ENCODE results near the gene PLN.

The PLN gene

DNA sequence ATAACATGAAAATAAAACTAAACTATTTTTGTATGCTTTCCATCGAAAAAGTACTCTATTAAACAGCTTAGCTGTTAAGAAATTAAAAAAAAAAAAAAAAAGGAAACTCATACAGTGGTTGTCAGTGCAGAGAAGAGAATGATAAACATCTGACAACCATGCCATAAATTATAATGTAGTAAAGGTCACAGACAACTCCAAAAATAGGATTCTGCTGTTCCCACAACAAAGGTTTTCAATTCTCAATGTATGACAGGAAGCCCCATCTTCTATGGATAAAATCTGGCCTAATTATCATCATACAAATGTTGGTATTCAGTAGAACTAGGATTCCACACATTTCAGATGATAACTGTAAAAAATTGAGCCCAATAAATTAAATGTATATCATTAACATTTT lies 5.0 kb downstream of the PLN start:
- DNase-seq (ENCODE audit: low read depth in 1 of 2, low spot score in 1 of 2) = no peak
- H3K27me3 ChIP-seq (ENCODE audit: insufficient read depth, poor library complexity, severe bottlenecking) = no peaks in the 10 kb centered on the region
- H3K27ac ChIP-seq (replicated peaks) = no peak overlapping the region
- H3K4me3 ChIP-seq (replicated peaks; ENCODE audit: insufficient read depth, low read length) = no peak overlapping the region
- TF ChIP-seq, protein P1, sequence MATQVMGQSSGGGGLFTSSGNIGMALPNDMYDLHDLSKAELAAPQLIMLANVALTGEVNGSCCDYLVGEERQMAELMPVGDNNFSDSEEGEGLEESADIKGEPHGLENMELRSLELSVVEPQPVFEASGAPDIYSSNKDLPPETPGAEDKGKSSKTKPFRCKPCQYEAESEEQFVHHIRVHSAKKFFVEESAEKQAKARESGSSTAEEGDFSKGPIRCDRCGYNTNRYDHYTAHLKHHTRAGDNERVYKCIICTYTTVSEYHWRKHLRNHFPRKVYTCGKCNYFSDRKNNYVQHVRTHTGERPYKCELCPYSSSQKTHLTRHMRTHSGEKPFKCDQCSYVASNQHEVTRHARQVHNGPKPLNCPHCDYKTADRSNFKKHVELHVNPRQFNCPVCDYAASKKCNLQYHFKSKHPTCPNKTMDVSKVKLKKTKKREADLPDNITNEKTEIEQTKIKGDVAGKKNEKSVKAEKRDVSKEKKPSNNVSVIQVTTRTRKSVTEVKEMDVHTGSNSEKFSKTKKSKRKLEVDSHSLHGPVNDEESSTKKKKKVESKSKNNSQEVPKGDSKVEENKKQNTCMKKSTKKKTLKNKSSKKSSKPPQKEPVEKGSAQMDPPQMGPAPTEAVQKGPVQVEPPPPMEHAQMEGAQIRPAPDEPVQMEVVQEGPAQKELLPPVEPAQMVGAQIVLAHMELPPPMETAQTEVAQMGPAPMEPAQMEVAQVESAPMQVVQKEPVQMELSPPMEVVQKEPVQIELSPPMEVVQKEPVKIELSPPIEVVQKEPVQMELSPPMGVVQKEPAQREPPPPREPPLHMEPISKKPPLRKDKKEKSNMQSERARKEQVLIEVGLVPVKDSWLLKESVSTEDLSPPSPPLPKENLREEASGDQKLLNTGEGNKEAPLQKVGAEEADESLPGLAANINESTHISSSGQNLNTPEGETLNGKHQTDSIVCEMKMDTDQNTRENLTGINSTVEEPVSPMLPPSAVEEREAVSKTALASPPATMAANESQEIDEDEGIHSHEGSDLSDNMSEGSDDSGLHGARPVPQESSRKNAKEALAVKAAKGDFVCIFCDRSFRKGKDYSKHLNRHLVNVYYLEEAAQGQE (IDR thresholded peaks at IDR 0.05; ENCODE audit: insufficient replicate concordance, low read depth) = no peak
- TF ChIP-seq GABPA (IDR thresholded peaks at IDR 0.05; ENCODE audit: low read depth) = no peak
- no peak for TF ChIP-seq SPI1 (IDR thresholded peaks at IDR 0.05; ENCODE audit: borderline replicate concordance, low read depth)
- TF ChIP-seq POLR2AphosphoS5 (IDR thresholded peaks at IDR 0.05; ENCODE audit: low read depth) = no peak
- TF ChIP-seq, protein P2, sequence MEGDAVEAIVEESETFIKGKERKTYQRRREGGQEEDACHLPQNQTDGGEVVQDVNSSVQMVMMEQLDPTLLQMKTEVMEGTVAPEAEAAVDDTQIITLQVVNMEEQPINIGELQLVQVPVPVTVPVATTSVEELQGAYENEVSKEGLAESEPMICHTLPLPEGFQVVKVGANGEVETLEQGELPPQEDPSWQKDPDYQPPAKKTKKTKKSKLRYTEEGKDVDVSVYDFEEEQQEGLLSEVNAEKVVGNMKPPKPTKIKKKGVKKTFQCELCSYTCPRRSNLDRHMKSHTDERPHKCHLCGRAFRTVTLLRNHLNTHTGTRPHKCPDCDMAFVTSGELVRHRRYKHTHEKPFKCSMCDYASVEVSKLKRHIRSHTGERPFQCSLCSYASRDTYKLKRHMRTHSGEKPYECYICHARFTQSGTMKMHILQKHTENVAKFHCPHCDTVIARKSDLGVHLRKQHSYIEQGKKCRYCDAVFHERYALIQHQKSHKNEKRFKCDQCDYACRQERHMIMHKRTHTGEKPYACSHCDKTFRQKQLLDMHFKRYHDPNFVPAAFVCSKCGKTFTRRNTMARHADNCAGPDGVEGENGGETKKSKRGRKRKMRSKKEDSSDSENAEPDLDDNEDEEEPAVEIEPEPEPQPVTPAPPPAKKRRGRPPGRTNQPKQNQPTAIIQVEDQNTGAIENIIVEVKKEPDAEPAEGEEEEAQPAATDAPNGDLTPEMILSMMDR (IDR thresholded peaks at IDR 0.05; ENCODE audit: insufficient read depth, low read length) = no peak

DNA sequence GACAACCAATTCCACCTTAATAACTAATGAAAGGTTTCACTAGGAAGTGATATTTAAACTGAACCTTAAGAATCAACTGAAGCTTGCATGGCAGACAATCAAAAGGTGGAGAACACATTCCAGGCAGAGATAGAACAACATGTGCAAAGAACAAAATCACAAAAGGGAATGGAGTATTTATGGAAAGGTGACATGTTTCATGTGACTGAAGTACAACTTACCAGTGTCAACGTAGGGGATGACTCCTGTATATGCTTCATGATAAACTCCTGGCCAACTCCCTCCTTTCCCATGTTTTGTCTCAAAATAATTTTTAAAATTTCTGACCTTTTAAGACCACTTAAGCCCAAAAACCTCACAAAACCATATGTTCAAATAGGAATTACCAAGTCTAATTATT lies 6.6 kb downstream of the PLN start:
- Histone ChIP-seq H3K27ac (replicated peaks) (no peak overlapping the region), H3K27me3 (ENCODE audit: insufficient read depth, poor library complexity, severe bottlenecking) (no peaks in the 10 kb centered on the region), H3K4me3 (replicated peaks; ENCODE audit: insufficient read depth, low read length) (no peak overlapping the region)
- TF ChIP-seq SPI1 (IDR thresholded peaks at IDR 0.05; ENCODE audit: borderline replicate concordance, low read depth) (no peak), GABPA (IDR thresholded peaks at IDR 0.05; ENCODE audit: low read depth) (no peak), POLR2AphosphoS5 (IDR thresholded peaks at IDR 0.05; ENCODE audit: low read depth) (no peak)
- TF ChIP-seq, protein P1 (IDR thresholded peaks at IDR 0.05; ENCODE audit: insufficient replicate concordance, low read depth) = no peak
- TF ChIP-seq, protein P2 (IDR thresholded peaks at IDR 0.05; ENCODE audit: insufficient read depth, low read length) = no peak
- no peak for DNase-seq (ENCODE audit: low read depth in 1 of 2, low spot score in 1 of 2)

DNA sequence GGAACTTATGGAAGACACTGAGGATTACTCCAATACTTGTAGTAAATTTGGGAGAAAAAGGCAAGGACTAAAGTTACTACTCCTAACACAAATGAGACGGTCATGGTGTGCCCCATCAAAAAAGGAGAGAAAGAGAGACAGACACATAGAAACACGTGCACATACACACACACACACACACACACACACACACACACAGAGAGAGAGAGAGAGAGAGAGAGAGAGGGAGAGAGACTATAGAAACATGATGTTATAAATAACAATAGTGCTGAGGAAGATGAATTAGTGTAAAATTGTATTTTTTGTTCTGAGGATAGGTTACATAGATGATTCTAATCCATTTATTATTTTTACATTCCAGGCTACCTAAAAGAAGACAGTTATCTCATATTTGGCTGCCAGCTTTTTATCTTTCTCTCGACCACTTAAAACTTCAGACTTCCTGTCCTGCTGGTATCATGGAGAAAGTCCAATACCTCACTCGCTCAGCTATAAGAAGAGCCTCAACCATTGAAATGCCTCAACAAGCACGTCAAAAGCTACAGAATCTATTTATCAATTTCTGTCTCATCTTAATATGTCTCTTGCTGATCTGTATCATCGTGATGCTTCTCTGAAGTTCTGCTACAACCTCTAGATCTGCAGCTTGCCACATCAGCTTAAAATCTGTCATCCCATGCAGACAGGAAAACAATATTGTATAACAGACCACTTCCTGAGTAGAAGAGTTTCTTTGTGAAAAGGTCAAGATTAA lies 10.5 kb downstream of the PLN start:
- Histone ChIP-seq H3K27me3 (ENCODE audit: insufficient read depth, poor library complexity, severe bottlenecking) (no peaks in the 10 kb centered on the region), H3K4me3 (replicated peaks; ENCODE audit: insufficient read depth, low read length) (no peak overlapping the region), H3K27ac (replicated peaks) (no peak overlapping the region)
- TF ChIP-seq POLR2AphosphoS5 (IDR thresholded peaks at IDR 0.05; ENCODE audit: low read depth) (no peak), SPI1 (IDR thresholded peaks at IDR 0.05; ENCODE audit: borderline replicate concordance, low read depth) (no peak), GABPA (IDR thresholded peaks at IDR 0.05; ENCODE audit: low read depth) (no peak)
- TF ChIP-seq, protein P2 (IDR thresholded peaks at IDR 0.05; ENCODE audit: insufficient read depth, low read length) = no peak
- TF ChIP-seq, protein P1 (IDR thresholded peaks at IDR 0.05; ENCODE audit: insufficient replicate concordance, low read depth) = no peak
- no peak for DNase-seq (ENCODE audit: low read depth in 1 of 2, low spot score in 1 of 2)
